WTC11 (cell line): ENCODE results near the gene ABCC9.

Experiments used
- ATF2 ChIP-seq: sonication (generic); formaldehyde crosslinking; IDR thresholded peaks from 2 replicates; pipeline ENCODE4 v1.8.1; 2022; ENCODE audit warnings: low read depth, missing genetic modification reagents, borderline replicate concordance
- CTCF ChIP-seq: fragments of 200-600 bp; IDR thresholded peaks from 2 replicates; pipeline ENCODE4 v1.8.0; 2022; ENCODE audit warnings: antibody characterized with exemption
- E2F1 ChIP-seq: sonication (generic); formaldehyde crosslinking; IDR thresholded peaks from 2 replicates; pipeline ENCODE4 v1.8.0; 2022; ENCODE audit warnings: mild to moderate bottlenecking, missing genetic modification reagents
- HMGXB4 ChIP-seq: sonication (generic); formaldehyde crosslinking; IDR thresholded peaks from 2 replicates; pipeline ENCODE4 v1.8.1; 2023; ENCODE audit warnings: mild to moderate bottlenecking, moderate library complexity, missing genetic modification reagents
- NFYB ChIP-seq: sonication (generic); formaldehyde crosslinking; conservative IDR thresholded peaks from 2 replicates; pipeline ENCODE4 v1.8.0; 2022; ENCODE audit warnings: low read depth, missing genetic modification reagents
- TCF7 ChIP-seq: sonication (generic); formaldehyde crosslinking; IDR thresholded peaks from 2 replicates; pipeline ENCODE4 v1.8.0; 2022; ENCODE audit warnings: mild to moderate bottlenecking, low read depth, missing genetic modification reagents, moderate library complexity
- ZNF121 ChIP-seq: sonication (generic); formaldehyde crosslinking; IDR thresholded peaks from 2 replicates; pipeline ENCODE4 v1.8.0; 2023; ENCODE audit warnings: missing genetic modification reagents
- ZNF423 ChIP-seq: fragments of 250-450 bp; sonication (Bioruptor Pico); IDR thresholded peaks from 2 replicates; pipeline ENCODE4 v2.1.2; 2022; ENCODE audit warnings: mild to moderate bottlenecking, moderate library complexity

- TF ChIP-seq CTCF: 0 out of 2 replicates have a peak, but pooled peaks have one; percentile 10
- no peak for TF ChIP-seq ATF2 (CRISPR knock-in tag)
- TF ChIP-seq ZNF121 (CRISPR knock-in tag): no peak
- no peak for TF ChIP-seq TCF7 (CRISPR knock-in tag)
- peak; percentile 67; the same call in 1 of the 2 replicates for TF ChIP-seq HMGXB4
- TF ChIP-seq ZNF423 (CRISPR knock-in tag): peak; percentile 26; the same call in 1 of the 2 replicates
- TF ChIP-seq NFYB (CRISPR knock-in tag): no peak
- TF ChIP-seq E2F1: no peak
These were observed 167.9 kb downstream of the ABCC9 start for GRCh38 chr12:21773263-21773741.
